IMR-90 (cell line): ENCODE results near the gene TMEM221. TPM values are rescaled to one million over a fixed set of nuclear protein-coding genes. Genes with fewer than 3 reads are reported as not detected.

ENCODE experiments used
- ATAC-seq: fragments of 200-7000 bp; cut with Tn5 transposase; 2 replicates; pipeline ENCODE4 v1.9.1; 2020; ENCODE audit warnings: low read depth, mild to moderate bottlenecking, moderate library complexity
- BruUV-seq: library from RNA; stranded (reverse); fragments of 400-500 nt; replicated peaks from 2 replicates; lab custom pipeline; 2021; lab: Mats Ljungman, UMichigan
- CTCF ChIA-PET: fragments of 300-600 bp; formaldehyde crosslinking; extraction: SDS; loops from one replicate; lab custom pipeline; 2021; ENCODE audit warnings: antibody characterized with exemption; lab: Yijun Ruan, JAX
- POLR2A ChIA-PET: fragments of 300-600 bp; sonication (Branson Sonifier 250); formaldehyde crosslinking; loops from one replicate; lab custom pipeline; 2022; ENCODE audit warnings: antibody characterized with exemption; ENCODE audit not compliant: unreplicated experiment; lab: Charles Lee
- DNase-seq: peaks from one replicate; pipeline ENCODE4 v3.0.0; 2013
- H2AFZ ChIP-seq: replicated peaks from 2 replicates; pipeline ENCODE3; 2013; ENCODE audit warnings: low read length, mild to moderate bottlenecking; ENCODE audit not compliant: poor library complexity
- H2AK5ac ChIP-seq: 2 replicates; pipeline ENCODE4 v1.6.1; 2013; ENCODE audit warnings: low read depth, low read length, inconsistent platforms
- H2AK9ac ChIP-seq: replicated peaks from 2 replicates; pipeline ENCODE3; 2013; ENCODE audit warnings: mild to moderate bottlenecking, low read depth, low read length, moderate library complexity; ENCODE audit not compliant: poor library complexity
- H2BK120ac ChIP-seq: 2 replicates; pipeline ENCODE4 v1.6.1; 2013; ENCODE audit warnings: low read depth, low read length, inconsistent platforms
- H2BK15ac ChIP-seq: 3 replicates; pipeline ENCODE4 v1.6.1; 2013; ENCODE audit warnings: low read depth, low read length, inconsistent platforms
- H2BK20ac ChIP-seq: 2 replicates; pipeline ENCODE4 v1.6.1; 2013; ENCODE audit warnings: low read depth, mild to moderate bottlenecking, inconsistent platforms, low read length, moderate library complexity
- H2BK5ac ChIP-seq: 2 replicates; pipeline ENCODE4 v1.6.1; 2013; ENCODE audit warnings: mild to moderate bottlenecking, low read depth, low read length, inconsistent platforms; ENCODE audit not compliant: poor library complexity, severe bottlenecking
- H3K14ac ChIP-seq: replicated peaks from 2 replicates; pipeline ENCODE4 v1.6.1; 2013; ENCODE audit warnings: low read depth, low read length, inconsistent platforms
- H3K18ac ChIP-seq: 2 replicates; pipeline ENCODE4 v1.6.1; 2013; ENCODE audit warnings: low read depth, low read length, control low read depth
- H3K23ac ChIP-seq: 2 replicates; pipeline ENCODE4 v1.6.1; 2013; ENCODE audit warnings: low read depth, low read length, inconsistent platforms
- H3K27ac ChIP-seq: 2 replicates; pipeline ENCODE4 v1.5.1; 2013; ENCODE audit warnings: mild to moderate bottlenecking, control low read depth, low read length; ENCODE audit not compliant: insufficient read depth
- H3K27me3 ChIP-seq: 2 replicates; pipeline ENCODE4 v1.6.1; 2013; ENCODE audit warnings: low read length; ENCODE audit not compliant: control insufficient read depth, insufficient read depth
- H3K36me3 ChIP-seq: 2 replicates; pipeline ENCODE4 v1.6.1; 2013; ENCODE audit warnings: low read length, mixed read lengths; ENCODE audit not compliant: control insufficient read depth, insufficient read depth
- H3K4ac ChIP-seq: 2 replicates; pipeline ENCODE4 v1.6.1; 2013; ENCODE audit warnings: low read depth, low read length, inconsistent platforms
- H3K4me1 ChIP-seq: 2 replicates; pipeline ENCODE4 v1.6.1; 2013; ENCODE audit warnings: low read length, mixed read lengths; ENCODE audit not compliant: control insufficient read depth, insufficient read depth
- H3K4me2 ChIP-seq: 2 replicates; pipeline ENCODE4 v1.6.1; 2013; ENCODE audit warnings: low read depth, mild to moderate bottlenecking, control low read depth, low read length, moderate library complexity
- H3K4me3 ChIP-seq: 2 replicates; pipeline ENCODE4 v1.5.1; 2013; ENCODE audit warnings: low read depth, mild to moderate bottlenecking, control low read depth, low read length, moderate library complexity; ENCODE audit not compliant: insufficient read depth
- H3K56ac ChIP-seq: 2 replicates; pipeline ENCODE4 v1.6.1; 2013; ENCODE audit warnings: low read length, inconsistent platforms; ENCODE audit not compliant: insufficient read depth; ENCODE audit errors: extremely low read depth
- H3K79me1 ChIP-seq, 2 experiments: 2 replicates each; pipeline ENCODE4 v1.6.1; 2013; ENCODE audit warnings: low read length in 2 of 2, inconsistent platforms in 1 of 2, low read depth in 1 of 2
- H3K9ac ChIP-seq: 2 replicates; pipeline ENCODE4 v1.6.1; 2013; ENCODE audit warnings: low read depth, low read length, control low read depth
- H3K9me1 ChIP-seq: 2 replicates; pipeline ENCODE4 v1.6.1; 2013; ENCODE audit warnings: low read length, inconsistent platforms; ENCODE audit not compliant: insufficient read depth
- H3K9me3 ChIP-seq: 2 replicates; pipeline ENCODE4 v1.6.1; 2013; ENCODE audit warnings: low read length; ENCODE audit not compliant: control insufficient read depth, insufficient read depth
- H4K20me1 ChIP-seq: 2 replicates; pipeline ENCODE4 v1.6.1; 2013; ENCODE audit warnings: low read length, inconsistent platforms; ENCODE audit not compliant: insufficient read depth
- H4K5ac ChIP-seq: 2 replicates; pipeline ENCODE4 v1.6.1; 2013; ENCODE audit warnings: mild to moderate bottlenecking, low read depth, low read length, control low read depth
- H4K8ac ChIP-seq, 2 experiments: 2 replicates each; pipeline ENCODE4 v1.6.1; 2013; ENCODE audit warnings: low read depth in 2 of 2, low read length in 2 of 2, control low read depth in 1 of 2, inconsistent platforms in 1 of 2
- H4K91ac ChIP-seq: 2 replicates; pipeline ENCODE4 v1.6.1; 2013; ENCODE audit warnings: low read depth, low read length, inconsistent platforms; ENCODE audit not compliant: insufficient read depth
- BHLHE40 ChIP-seq: fragments of 150-350 bp; IDR thresholded peaks from 2 replicates; pipeline ENCODE4 v1.6.1; 2016; ENCODE audit warnings: mild to moderate bottlenecking, low read depth, low read length
- CEBPB ChIP-seq: IDR thresholded peaks from 2 replicates; pipeline ENCODE4 v1.6.1; 2012; ENCODE audit warnings: low read depth, low read length, improper control_type of control experiment
- CHD1 ChIP-seq: IDR thresholded peaks from 2 replicates; pipeline ENCODE4 v1.6.1; 2012; ENCODE audit warnings: low read depth, low read length, improper control_type of control experiment
- MAFK ChIP-seq: IDR thresholded peaks from 2 replicates; pipeline ENCODE4 v1.6.1; 2012; ENCODE audit warnings: low read depth, low read length, improper control_type of control experiment
- MAZ ChIP-seq: IDR thresholded peaks from 2 replicates; pipeline ENCODE4 v1.6.1; 2012; ENCODE audit warnings: low read depth, mild to moderate bottlenecking, low read length, improper control_type of control experiment, moderate library complexity, borderline replicate concordance
- MXI1 ChIP-seq: IDR thresholded peaks from 2 replicates; pipeline ENCODE4 v1.6.1; 2012; ENCODE audit warnings: low read depth, mild to moderate bottlenecking, low read length, moderate library complexity, borderline replicate concordance
- NFE2L2 ChIP-seq: fragments of 150-350 bp; IDR thresholded peaks from 2 replicates; pipeline ENCODE4 v1.6.1; 2016; ENCODE audit warnings: low read depth, mild to moderate bottlenecking, low read length
- POLR2A ChIP-seq: IDR thresholded peaks from 2 replicates; pipeline ENCODE4 v1.6.1; 2012; ENCODE audit warnings: mild to moderate bottlenecking, low read depth, low read length
- RAD21 ChIP-seq: IDR thresholded peaks from 2 replicates; pipeline ENCODE4 v1.6.1; 2012; ENCODE audit warnings: low read length, improper control_type of control experiment
- RCOR1 ChIP-seq: IDR thresholded peaks from 2 replicates; pipeline ENCODE4 v1.6.1; 2012; ENCODE audit warnings: mild to moderate bottlenecking, low read length, improper control_type of control experiment; ENCODE audit not compliant: insufficient replicate concordance
- RFX5 ChIP-seq: IDR thresholded peaks from 2 replicates; pipeline ENCODE4 v1.8.0; 2012; ENCODE audit warnings: low read depth, mild to moderate bottlenecking, low read length, moderate library complexity
- SMC3 ChIP-seq: fragments of 150-350 bp; IDR thresholded peaks from 2 replicates; pipeline ENCODE4 v1.6.1; 2016; ENCODE audit warnings: low read depth, mild to moderate bottlenecking, antibody characterized with exemption, low read length, moderate library complexity
- WGBS, 2 experiments: methylation state at CpG; one replicate each; pipeline versions ENCODE4 v1.1.5 to v1.1.7; 2013; ENCODE audit warnings: missing lambda C conversion rate in 2 of 2; ENCODE audit not compliant: insufficient read length in 1 of 2; ENCODE audit errors: extremely low coverage in 2 of 2; 5-methylcytosine and 5-hydroxymethylcytosine counted together
- dilution Hi-C: fragments of 300-500 bp; cut with HindIII; formaldehyde crosslinking; loops from one replicate; pipeline ENCODE4 v1.14.3; 2018; ENCODE audit warnings: low sequenced_read_pairs; ENCODE audit not compliant: unreplicated experiment
- in situ Hi-C: fragments of 300-500 bp; cut with MboI; formaldehyde crosslinking; loops from 3 replicates; pipeline ENCODE4 v1.14.3; 2019; ENCODE audit warnings: low sequenced_read_pairs, inconsistent platforms, mixed read lengths
- intact Hi-C: fragments of 100-400 bp; cut with micrococcal nuclease; formaldehyde crosslinking; loops from 2 replicates; pipeline ENCODE4 v1.10.0; 2022
- polyA plus RNA-seq, 3 experiments: library from polyadenylated mRNA; depleted of rRNA; stranded (reverse); fragments of >200 nt; gene quantifications; 2 replicates each; pipeline ENCODE4 v1.2.3, GENCODE V29; 2012; ENCODE audit warnings: low replicate concordance in 1 of 3
- total RNA-seq: library from RNA; depleted of rRNA; stranded (reverse); fragments of >200 nt; gene quantifications from 2 replicates; pipeline ENCODE4 v1.2.3, GENCODE V29; 2012
- TF ChIP-seq, protein P1 (sequence below): fragments of 150-350 bp; IDR thresholded peaks from 2 replicates; pipeline ENCODE4 v1.6.1; 2016; ENCODE audit warnings: low read depth, mild to moderate bottlenecking, low read length, moderate library complexity, borderline replicate concordance
- TF ChIP-seq, protein P2 (sequence below): fragments of 150-350 bp; IDR thresholded peaks from 2 replicates; pipeline ENCODE4 v1.6.1; 2017; ENCODE audit warnings: mild to moderate bottlenecking, antibody characterized with exemption, low read length, low read depth

TMEM221 gene
- total and polyA plus RNA-seq, 2 of the 4 experiments (the other 2 are of a cell fraction), result 0.12 TPM; not detected in 1

DNA sequence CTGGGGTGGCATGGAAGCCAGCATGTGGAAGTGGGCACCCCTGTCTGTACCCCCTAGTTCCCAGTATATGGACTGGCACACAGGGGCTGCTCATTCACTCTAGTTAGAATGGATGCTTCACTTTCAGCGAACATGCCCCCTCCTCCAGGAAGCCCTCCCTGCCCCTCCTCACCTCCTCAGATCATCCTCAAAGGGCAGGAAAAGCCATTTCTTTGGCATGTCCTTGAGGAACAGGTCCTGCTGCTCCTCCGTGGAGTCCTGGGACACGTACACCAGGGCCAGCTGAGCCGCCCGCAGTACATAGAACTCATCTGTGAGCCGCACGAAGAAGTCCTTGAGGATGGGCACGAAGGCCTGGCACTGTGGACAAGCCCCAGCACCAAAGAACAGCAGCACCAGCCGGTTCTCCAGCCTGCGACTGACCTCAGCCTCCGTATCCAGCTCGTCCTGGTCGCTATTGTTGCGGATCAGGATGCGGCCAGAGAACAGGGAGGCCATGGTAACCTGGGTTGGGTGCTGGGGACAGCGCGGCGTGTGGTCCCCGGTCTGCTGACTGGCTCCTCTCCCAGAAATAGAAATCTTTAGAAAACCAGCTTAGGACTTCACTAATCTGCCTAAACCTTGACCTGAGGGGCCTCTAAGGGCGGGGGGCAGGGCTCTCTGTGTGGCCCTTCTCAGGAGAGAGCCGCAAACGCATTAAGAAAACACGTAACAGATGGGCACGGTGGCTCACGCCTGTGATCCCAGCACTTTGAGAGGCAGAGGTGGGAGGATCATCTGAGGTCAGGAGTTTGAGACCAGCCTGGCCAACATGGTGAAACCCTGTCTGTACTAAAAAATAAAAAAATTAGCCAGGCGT is 12.1 kb upstream of the TMEM221 start, which contains the start of gene NXNL1:
Gene NXNL1 (minus strand): TSS at position 555 of the 859 bp plus-strand sequence. CDS start 57 bp downstream, at position 498.
- intact Hi-C loops, result no loop called here
- Histone ChIP-seq H2BK20ac (no peak within 1 kb of the TSS), H2BK15ac (no peak within 1 kb of the TSS), H3K9me3 (no peaks in the 10 kb centered on the region), H4K91ac (no peak within 1 kb of the TSS), H3K4me2 (no peak within 1 kb of the TSS), H3K27me3 (peaks cover 31% of the 10 kb centered on the region), H3K56ac (no peak within 1 kb of the TSS), H3K9me1 (no peaks in the 10 kb centered on the region), H2BK5ac (no peak within 1 kb of the TSS), H3K9ac (no peak within 1 kb of the TSS), H4K20me1 (no peaks in the 10 kb centered on the region; the same call in 1 of the 2 replicates), H2AFZ (peak within 1 kb of the TSS; percentile 3), H2AK5ac (no peak within 1 kb of the TSS), H3K23ac (no peak within 1 kb of the TSS), H4K5ac (no peak within 1 kb of the TSS), H2AK9ac (peak within 1 kb of the TSS; percentile 24), H3K27ac (no peak within 1 kb of the TSS), H3K14ac (no peak within 1 kb of the TSS), H3K4me3 (no peak within 1 kb of the TSS), H4K8ac (no peak within 1 kb of the TSS), H3K4ac (no peak within 1 kb of the TSS), H3K79me1 (no peaks in the 10 kb centered on the region), H3K36me3 (no peaks in the 10 kb centered on the region), H3K18ac (no peak within 1 kb of the TSS), H3K4me1 (no peaks in the 10 kb centered on the region; the same call in 1 of the 2 replicates), H2BK120ac (no peak within 1 kb of the TSS)
- ATAC-seq, result no peak
- no peak for DNase-seq
- WGBS, 2 experiments, result 67% methylated on average over 21 of the region's 26 CpGs; no CpG with 5 or more reads in 1 of the 2 experiments
- dilution Hi-C loops, result no loop called here
- BruUV-seq, result no TSS peak
- ChIA-PET POLR2A (no interaction called here), CTCF (interaction anchor here (0.6 kb wide), 1 partner anchor 19 kb away, joined by 4 read pairs; no protein-coding TSS in a partner anchor)
- in situ Hi-C loops, result no loop called here
- TF ChIP-seq, protein P1, sequence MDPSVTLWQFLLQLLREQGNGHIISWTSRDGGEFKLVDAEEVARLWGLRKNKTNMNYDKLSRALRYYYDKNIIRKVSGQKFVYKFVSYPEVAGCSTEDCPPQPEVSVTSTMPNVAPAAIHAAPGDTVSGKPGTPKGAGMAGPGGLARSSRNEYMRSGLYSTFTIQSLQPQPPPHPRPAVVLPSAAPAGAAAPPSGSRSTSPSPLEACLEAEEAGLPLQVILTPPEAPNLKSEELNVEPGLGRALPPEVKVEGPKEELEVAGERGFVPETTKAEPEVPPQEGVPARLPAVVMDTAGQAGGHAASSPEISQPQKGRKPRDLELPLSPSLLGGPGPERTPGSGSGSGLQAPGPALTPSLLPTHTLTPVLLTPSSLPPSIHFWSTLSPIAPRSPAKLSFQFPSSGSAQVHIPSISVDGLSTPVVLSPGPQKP, result no peak
- TF ChIP-seq, protein P2, sequence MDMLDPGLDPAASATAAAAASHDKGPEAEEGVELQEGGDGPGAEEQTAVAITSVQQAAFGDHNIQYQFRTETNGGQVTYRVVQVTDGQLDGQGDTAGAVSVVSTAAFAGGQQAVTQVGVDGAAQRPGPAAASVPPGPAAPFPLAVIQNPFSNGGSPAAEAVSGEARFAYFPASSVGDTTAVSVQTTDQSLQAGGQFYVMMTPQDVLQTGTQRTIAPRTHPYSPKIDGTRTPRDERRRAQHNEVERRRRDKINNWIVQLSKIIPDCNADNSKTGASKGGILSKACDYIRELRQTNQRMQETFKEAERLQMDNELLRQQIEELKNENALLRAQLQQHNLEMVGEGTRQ, result no peak
- TF ChIP-seq MAZ (no peak), RFX5 (no peak), CEBPB (no peak), NFE2L2 (no peak), RCOR1 (no peak), POLR2A (no peak), RAD21 (no peak), CHD1 (no peak), MAFK (no peak), BHLHE40 (no peak), SMC3 (no peak), MXI1 (no peak)
